HG02571 (cell line): ENCODE measurements around the gene YLPM1.
"Not testable (repeated sequence)": the region's sequence is repeated elsewhere in the genome, so short reads cannot be mapped to it uniquely, and the experiment has no call there.

Source experiments
- ATAC-seq: cut with Tn5 transposase; IDR thresholded peaks from one replicate; pipeline ENCODE4 v1.9.1; 2021; ENCODE audit warnings: mild to moderate bottlenecking, moderate library complexity; ENCODE audit not compliant: unreplicated experiment

The YLPM1 gene

GRCh38 chr14:74762917-74763802 lies at the start of gene YLPM1:
Gene YLPM1 (plus strand): TSS chr14:74763316. CDS start chr14:74763490, 174 bp downstream.
- peak; percentile 88 for ATAC-seq

- ATAC-seq, result no peak
Measured at GRCh38 chr14:74713395-74713735, 49.8 kb upstream of the YLPM1 start.

GRCh38 chr14:74720526-74720925 lies 42.6 kb upstream of the YLPM1 start:
- no peak for ATAC-seq

GRCh38 chr14:74723134-74723533 lies 40.0 kb upstream of the YLPM1 start:
- ATAC-seq, result no peak

GRCh38 chr14:74732387-74732786 lies 30.7 kb upstream of the YLPM1 start:
- no peak for ATAC-seq

- no peak for ATAC-seq
Measured at GRCh38 chr14:74733221-74733620, 29.9 kb upstream of the YLPM1 start.

GRCh38 chr14:74735125-74735524 lies 28.0 kb upstream of the YLPM1 start:
- ATAC-seq, result no peak

- no peak for ATAC-seq
Measured at GRCh38 chr14:74737753-74738325, 25.3 kb upstream of the YLPM1 start.

GRCh38 chr14:74739293-74740030 lies 23.7 kb upstream of the YLPM1 start:
- no peak for ATAC-seq

- no peak for ATAC-seq
Measured at GRCh38 chr14:74747237-74747636, 15.9 kb upstream of the YLPM1 start.

GRCh38 chr14:74754157-74754556 lies 9.0 kb upstream of the YLPM1 start:
- no peak for ATAC-seq

GRCh38 chr14:74754899-74755298 lies 8.2 kb upstream of the YLPM1 start:
- no peak for ATAC-seq

- no peak for ATAC-seq
Measured at GRCh38 chr14:74756326-74756725, 6.8 kb upstream of the YLPM1 start.

GRCh38 chr14:74758505-74758904 lies 4.6 kb upstream of the YLPM1 start:
- ATAC-seq, result not testable (repeated sequence)

- ATAC-seq, result no peak
Measured at GRCh38 chr14:74763803-74764531, 851 bp downstream of the YLPM1 start.

- ATAC-seq, result no peak
Measured at GRCh38 chr14:74765721-74766120, 2.6 kb downstream of the YLPM1 start.

GRCh38 chr14:74771399-74771798 lies 8.3 kb downstream of the YLPM1 start:
- no peak for ATAC-seq

- no peak for ATAC-seq
Measured at GRCh38 chr14:74784634-74785033, 21.5 kb downstream of the YLPM1 start.

GRCh38 chr14:74785056-74785613 lies 22.0 kb downstream of the YLPM1 start:
- no peak for ATAC-seq

- no peak for ATAC-seq
Measured at GRCh38 chr14:74786796-74787315, 23.7 kb downstream of the YLPM1 start.
